H1 (cell line): ENCODE measurements around the gene CLDN15. TPM values are rescaled to one million over a fixed set of nuclear protein-coding genes. Genes with fewer than 3 reads are reported as not detected.
"Not testable (repeated sequence)": the region's sequence is repeated elsewhere in the genome, so short reads cannot be mapped to it uniquely, and the experiment has no call there.

Experiments used
- CTCF ChIA-PET: fragments of 300-600 bp; sonication (Branson Sonifier 250); formaldehyde crosslinking; loops from one replicate; lab custom pipeline; 2021; ENCODE audit not compliant: partially characterized antibody; lab: Charles Lee
- POLR2A ChIA-PET: fragments of 300-600 bp; sonication (Branson Sonifier 250); formaldehyde crosslinking; loops from one replicate; lab custom pipeline; 2021; ENCODE audit warnings: inconsistent platforms; ENCODE audit not compliant: partially characterized antibody; lab: Charles Lee
- DNase-seq, 2 experiments: peaks; one replicate each; pipeline versions ENCODE4 v3.0.0 to v3.0.0-alpha.2; 2010 to 2022; ENCODE audit warnings: low spot score in 2 of 2, low read depth in 1 of 2, mixed read lengths in 1 of 2
- FAIRE-seq: peaks from 2 replicates; lab custom pipeline; 2011; peaks lifted over from hg19 to GRCh38; lab: Jason Lieb, UNC
- H2AFZ ChIP-seq: 2 replicates; pipeline ENCODE4 v1.8.1; 2012; ENCODE audit warnings: low read length, inconsistent platforms
- H2AK5ac ChIP-seq: 2 replicates; pipeline ENCODE4 v1.6.1; 2013; ENCODE audit warnings: low read depth, low read length
- H2BK120ac ChIP-seq: replicated peaks from 2 replicates; pipeline ENCODE3; 2013; ENCODE audit warnings: low read depth, low read length, inconsistent platforms
- H2BK12ac ChIP-seq: 2 replicates; pipeline ENCODE4 v1.6.1; 2013; ENCODE audit warnings: low read depth, low read length
- H2BK15ac ChIP-seq: 2 replicates; pipeline ENCODE4 v1.6.1; 2013; ENCODE audit warnings: low read length
- H2BK20ac ChIP-seq: 2 replicates; pipeline ENCODE4 v1.6.1; 2013; ENCODE audit warnings: low read length
- H2BK5ac ChIP-seq: 2 replicates; pipeline ENCODE4 v1.6.1; 2013; ENCODE audit warnings: low read depth, low read length
- H3K14ac ChIP-seq: 2 replicates; pipeline ENCODE4 v1.6.1; 2013; ENCODE audit warnings: inconsistent platforms; ENCODE audit not compliant: insufficient read length
- H3K18ac ChIP-seq: 2 replicates; pipeline ENCODE4 v1.6.1; 2013; ENCODE audit warnings: low read length; ENCODE audit errors: extremely low read depth
- H3K23ac ChIP-seq: 2 replicates; pipeline ENCODE4 v1.6.1; 2013; ENCODE audit warnings: inconsistent platforms; ENCODE audit not compliant: insufficient read length
- H3K23me2 ChIP-seq: 2 replicates; pipeline ENCODE4 v1.6.1; 2013; ENCODE audit warnings: low read depth, low read length
- H3K27ac ChIP-seq: 2 replicates; pipeline ENCODE4 v1.6.1; 2011; ENCODE audit warnings: low read depth, low read length, inconsistent platforms
- H3K27me3 ChIP-seq, 4 experiments: replicated peaks in 1 of 4; 1 replicate in 1 of 4; 2 replicates in 3 of 4; pipeline versions ENCODE4 v1.6.1 to v1.8.1; 2011 to 2013; ENCODE audit warnings: low read length in 3 of 4, mild to moderate bottlenecking in 3 of 4, inconsistent platforms in 2 of 4, mixed read lengths in 2 of 4, moderate library complexity in 1 of 4; ENCODE audit not compliant: control insufficient read depth in 3 of 4, insufficient read depth in 3 of 4; ENCODE audit errors: extremely low read depth in 1 of 4
- H3K36me3 ChIP-seq, 4 experiments: 2 replicates each; pipeline versions ENCODE4 v1.6.1 to v1.8.1; 2011 to 2013; ENCODE audit warnings: mild to moderate bottlenecking in 4 of 4, low read length in 3 of 4, moderate library complexity in 2 of 4, control low read depth in 1 of 4, inconsistent platforms in 1 of 4; ENCODE audit not compliant: insufficient read depth in 4 of 4, control insufficient read depth in 2 of 4
- H3K4ac ChIP-seq: replicated peaks from 2 replicates; pipeline ENCODE3; 2013; ENCODE audit warnings: low read length, low read depth, mixed read lengths, inconsistent platforms; ENCODE audit not compliant: insufficient read length
- H3K4me1 ChIP-seq, 4 experiments: replicated peaks in 1 of 4; 1 replicate in 1 of 4; 2 replicates in 3 of 4; pipeline versions ENCODE4 v1.6.1 to v1.8.1; 2011 to 2013; ENCODE audit warnings: low read length in 3 of 4, inconsistent platforms in 2 of 4, mixed read lengths in 1 of 4; ENCODE audit not compliant: insufficient read depth in 4 of 4, control insufficient read depth in 3 of 4
- H3K4me2 ChIP-seq, 2 experiments: 2 replicates each; pipeline versions ENCODE4 v1.6.1 to v1.8.1; 2011 to 2013; ENCODE audit warnings: low read depth in 2 of 2, low read length in 2 of 2, control low read depth in 1 of 2, inconsistent platforms in 1 of 2, mild to moderate bottlenecking in 1 of 2; ENCODE audit not compliant: insufficient read depth in 1 of 2
- H3K4me3 ChIP-seq, 4 experiments: fragments of 200-600, 300-600 bp in 1 of 4; sonication (generic), shearing (Covaris generic), sonication (Bioruptor Twin) in 1 of 4; 2 replicates each; pipeline versions ENCODE4 v1.5.1 to v1.8.1; 2011 to 2016; ENCODE audit warnings: low read length in 4 of 4, low read depth in 3 of 4, control low read depth in 2 of 4, inconsistent platforms in 2 of 4, mild to moderate bottlenecking in 2 of 4, mixed read lengths in 1 of 4, moderate library complexity in 1 of 4; ENCODE audit not compliant: insufficient read depth in 2 of 4; ENCODE audit errors: extremely low read depth in 1 of 4
- H3K56ac ChIP-seq: replicated peaks from 2 replicates; pipeline ENCODE3; 2013; ENCODE audit warnings: low read depth, mild to moderate bottlenecking, mixed read lengths, low read length, inconsistent platforms; ENCODE audit not compliant: insufficient read length
- H3K79me1 ChIP-seq: 2 replicates; pipeline ENCODE4 v1.6.1; 2013; ENCODE audit warnings: low read depth, low read length, control low read depth
- H3K79me2 ChIP-seq, 2 experiments: 2 replicates each; pipeline versions ENCODE4 v1.6.1 to v1.8.1; 2012 to 2013; ENCODE audit warnings: low read length in 2 of 2, mild to moderate bottlenecking in 2 of 2, inconsistent platforms in 1 of 2; ENCODE audit not compliant: insufficient read depth in 2 of 2, control insufficient read depth in 1 of 2
- H3K9ac ChIP-seq, 4 experiments: replicated peaks in 1 of 4; 1 replicate in 1 of 4; 2 replicates in 3 of 4; pipeline versions ENCODE4 v1.6.1 to v1.8.1; 2011 to 2013; ENCODE audit warnings: low read depth in 3 of 4, low read length in 3 of 4, control low read depth in 2 of 4, mild to moderate bottlenecking in 2 of 4, moderate library complexity in 2 of 4, inconsistent platforms in 1 of 4; ENCODE audit errors: extremely low read depth in 1 of 4
- H3K9me3 ChIP-seq, 2 experiments: 2 replicates each; pipeline versions ENCODE4 v1.6.1 to v1.8.1; 2012 to 2013; ENCODE audit warnings: mild to moderate bottlenecking in 2 of 2, moderate library complexity in 2 of 2, control low read depth in 1 of 2, inconsistent platforms in 1 of 2, low read depth in 1 of 2, low read length in 1 of 2, mixed read lengths in 1 of 2; ENCODE audit not compliant: insufficient read depth in 2 of 2
- H4K20me1 ChIP-seq, 2 experiments: replicated peaks in 1 of 2; 2 replicates each; pipeline versions ENCODE3 to v1.8.1; 2011 to 2013; ENCODE audit warnings: inconsistent platforms in 2 of 2, low read length in 2 of 2, mild to moderate bottlenecking in 1 of 2; ENCODE audit not compliant: insufficient read depth in 2 of 2, control insufficient read depth in 1 of 2
- H4K5ac ChIP-seq: 2 replicates; pipeline ENCODE4 v1.6.1; 2013; ENCODE audit warnings: low read length, low read depth, mixed read lengths, inconsistent platforms; ENCODE audit not compliant: insufficient read length
- H4K8ac ChIP-seq: 2 replicates; pipeline ENCODE4 v1.8.0; 2013; ENCODE audit warnings: mild to moderate bottlenecking, moderate library complexity, low read length, inconsistent platforms; ENCODE audit not compliant: insufficient read depth; ENCODE audit errors: extremely low read depth
- H4K91ac ChIP-seq: replicated peaks from 2 replicates; pipeline ENCODE3; 2013; ENCODE audit warnings: low read length, mixed read lengths, inconsistent platforms; ENCODE audit not compliant: insufficient read length
- ATF3 ChIP-seq: IDR thresholded peaks from 2 replicates; pipeline ENCODE4 v1.6.1; 2011; ENCODE audit warnings: low read depth, mild to moderate bottlenecking, low read length; ENCODE audit not compliant: insufficient read depth
- KDM5A ChIP-seq: fragments of 200-600 bp; IDR thresholded peaks from 2 replicates; pipeline ENCODE4 v1.7.1; 2012; ENCODE audit warnings: mild to moderate bottlenecking, low read length, inconsistent platforms, mixed read lengths
- WGBS, 2 experiments: shearing (Covaris generic) in 1 of 2; methylation state at CpG; one replicate each; pipeline versions ENCODE4 v1.1.6 to v1.1.7; 2013 to 2015; ENCODE audit warnings: low lambda C conversion rate in 2 of 2, mixed read lengths in 2 of 2, inconsistent platforms in 1 of 2, low coverage in 1 of 2, missing lambda C conversion rate in 1 of 2; ENCODE audit not compliant: insufficient replicate concordance in 2 of 2, insufficient coverage in 1 of 2, insufficient read length in 1 of 2; ENCODE audit errors: extremely low coverage in 1 of 2, missing lambda C conversion rate in 1 of 2; 5-methylcytosine and 5-hydroxymethylcytosine counted together
- polyA plus RNA-seq, 7 experiments: library from polyadenylated mRNA; depleted of rRNA in 3 of 7; stranded (reverse) in 5 of 7; unstranded in 2 of 7; fragments of >200 nt in 5 of 7; fragments of 200-250 nt in 2 of 7; gene quantifications; 1 replicate in 5 of 7; 2 replicates in 1 of 7; 4 replicates in 1 of 7; pipeline versions ENCODE4 v1.2.1 to v1.2.3, GENCODE V29; 2011 to 2013; ENCODE audit warnings: missing spikeins in 2 of 7, mixed read lengths in 2 of 7
- total RNA-seq: library from RNA; stranded (reverse); fragmentation: NEBNext Ultra II Directional; extraction: Animal tissue kit (Norgen Biotek cat#: 25700); gene quantifications from 2 replicates; pipeline ENCODE4 v1.2.1, GENCODE V29; 2021

The CLDN15 gene
- total and polyA plus RNA-seq, 2 of the 8 experiments (the other 6 are each of a cell fraction or from before 2014, with no cell fraction given), result 5.5 to 7.6 TPM

GRCh38 chr7:101205901-101206664 lies 31.5 kb downstream of the CLDN15 start (continued):
- TF ChIP-seq ATF3 (no peak), KDM5A (no peak)

- not testable (repeated sequence) for DNase-seq, H3K4ac ChIP-seq, FAIRE-seq, H2AFZ ChIP-seq, H3K79me1 ChIP-seq, H3K9ac ChIP-seq, H2AK5ac ChIP-seq, H2BK5ac ChIP-seq, H3K56ac ChIP-seq, H3K79me2 ChIP-seq, H3K4me2 ChIP-seq, H2BK120ac ChIP-seq, H3K36me3 ChIP-seq, H3K23ac ChIP-seq, H2BK20ac ChIP-seq, H3K27ac ChIP-seq, H3K9me3 ChIP-seq, H3K18ac ChIP-seq, H4K91ac ChIP-seq, H2BK15ac ChIP-seq, H3K23me2 ChIP-seq, H3K4me3 ChIP-seq, H4K8ac ChIP-seq, H2BK12ac ChIP-seq, H4K20me1 ChIP-seq, H4K5ac ChIP-seq, H3K14ac ChIP-seq
- Histone ChIP-seq H3K27me3 (peaks cover 0 to 16% (median 9%) of the 10 kb centered on the region in 4 experiments; a peak in 5 of 7 replicates), H3K4me1 (peaks cover 5 to 20% (median 13%) of the 10 kb centered on the region in 4 experiments)
- CTCF ChIA-PET, result interaction anchor here (1.2 to 3.0 kb wide), 6 partner anchors 8 to 62 kb away, joined by 3 to 22 read pairs (median 6); partner anchors contain the start of genes PLOD3 and ZNHIT1
- POLR2A ChIA-PET, result interaction anchor here (0.8 to 4.5 kb wide), 9 partner anchors 10 to 61 kb away, joined by 3 to 17 read pairs (median 3); partner anchors contain the start of genes PLOD3 and ZNHIT1
- 84% methylated on average over 22 of the region's 22 CpGs; no CpG with 5 or more reads in 1 of the 2 experiments for WGBS, 2 experiments
Measured at GRCh38 chr7:101203740-101204738, 33.6 kb downstream of the CLDN15 start.
